ENCODE data around the gene TAF6.

TAF6 gene

GRCh38 chr7:100100420-100101015 lies 18.6 kb downstream of the TAF6 start (continued):
- TF ChIP-seq PRDM2 (tag by site-specific recombination; IDR thresholded peaks at IDR 0.05; ENCODE audit: borderline replicate concordance) (0 out of 2 replicates have a peak, but pooled peaks have one; percentile 36), ZNF302 (tag by site-specific recombination; IDR thresholded peaks at IDR 0.05; ENCODE audit: low read depth) (no peak), ZNF394 (tag by site-specific recombination; IDR thresholded peaks at IDR 0.05; ENCODE audit: borderline replicate concordance) (peak; percentile 36), ZNF2 (tag by site-specific recombination; IDR thresholded peaks at IDR 0.05) (peak; percentile 77), SETDB1 (IDR thresholded peaks at IDR 0.05; ENCODE audit: insufficient read length, low read length) (no peak), KLF10 (tag by site-specific recombination; IDR thresholded peaks at IDR 0.05) (peak; percentile 88), ZNF140 (tag by site-specific recombination; IDR thresholded peaks at IDR 0.05) (no peak), SP2 (tag by site-specific recombination; IDR thresholded peaks at IDR 0.05) (peak; percentile 99), ZNF146 (tag by site-specific recombination; IDR thresholded peaks at IDR 0.05) (peak; percentile 80), ZBTB20 (tag by site-specific recombination; IDR thresholded peaks at IDR 0.05) (peak; percentile 66; the same call in 1 of the 2 replicates), ZNF423 (tag by site-specific recombination; IDR thresholded peaks at IDR 0.05) (no peak), ZNF704 (tag by site-specific recombination; IDR thresholded peaks at IDR 0.05) (peak; percentile 85), ZNF138 (tag by site-specific recombination; IDR thresholded peaks at IDR 0.05; ENCODE audit: borderline replicate concordance) (no peak), PRDM4 (tag by site-specific recombination; IDR thresholded peaks at IDR 0.05) (peak; percentile 54; the same call in 1 of the 2 replicates), ZNF133 (tag by site-specific recombination; IDR thresholded peaks at IDR 0.05) (no peak), ZNF398 (tag by site-specific recombination; IDR thresholded peaks at IDR 0.05) (peak; percentile 39; the same call in 1 of the 2 replicates), ZNF621 (tag by site-specific recombination; IDR thresholded peaks at IDR 0.05) (no peak), MEIS1 (CRISPR knock-in tag; IDR thresholded peaks at IDR 0.05; ENCODE audit: borderline replicate concordance) (no peak), GLI4 (tag by site-specific recombination; IDR thresholded peaks at IDR 0.05) (no peak), ZNF404 (tag by site-specific recombination; IDR thresholded peaks at IDR 0.05) (no peak), ZNF280C (tag by site-specific recombination; IDR thresholded peaks at IDR 0.05) (no peak), ZNF292 (tag by site-specific recombination; IDR thresholded peaks at IDR 0.05; ENCODE audit: borderline replicate concordance, low read depth) (no peak), ZNF362 (tag by site-specific recombination; IDR thresholded peaks at IDR 0.05) (no peak), ZBTB48 (tag by site-specific recombination; IDR thresholded peaks at IDR 0.05) (peak; percentile 93), HOXC10 (CRISPR knock-in tag; IDR thresholded peaks at IDR 0.05) (0 out of 2 replicates have a peak, but pooled peaks have one; percentile 66)

All from HEK293 (cell line).